ENCODE measurements around the gene IL22RA2.
"Not testable (repeated sequence)": the region's sequence is repeated elsewhere in the genome, so short reads cannot be mapped to it uniquely, and the experiment has no call there.

The IL22RA2 gene, protein sequence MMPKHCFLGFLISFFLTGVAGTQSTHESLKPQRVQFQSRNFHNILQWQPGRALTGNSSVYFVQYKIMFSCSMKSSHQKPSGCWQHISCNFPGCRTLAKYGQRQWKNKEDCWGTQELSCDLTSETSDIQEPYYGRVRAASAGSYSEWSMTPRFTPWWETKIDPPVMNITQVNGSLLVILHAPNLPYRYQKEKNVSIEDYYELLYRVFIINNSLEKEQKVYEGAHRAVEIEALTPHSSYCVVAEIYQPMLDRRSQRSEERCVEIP

DNA sequence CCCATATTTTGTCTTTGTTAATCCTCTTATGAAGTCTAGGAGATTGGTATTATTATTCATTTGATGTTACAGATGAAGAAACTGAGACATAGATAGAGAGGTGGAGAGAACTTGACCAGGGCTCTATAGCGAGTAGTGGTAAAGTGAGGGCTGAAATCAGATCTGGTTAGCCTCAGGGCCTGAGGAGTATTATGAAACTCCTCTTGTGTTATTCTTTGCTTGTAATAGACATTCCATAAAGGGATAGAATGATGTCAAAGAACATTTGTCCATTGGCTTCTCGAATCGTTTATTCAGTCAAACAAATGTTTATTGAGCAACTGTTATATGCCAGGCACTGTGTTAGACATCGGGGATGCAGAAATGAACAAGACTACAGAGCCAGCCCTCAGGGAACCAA lies at the start of gene IL22RA2:
IL22RA2 (minus strand) TSS at position 144 of the 400 bp plus-strand sequence. CDS start 11,895 bp downstream, outside the sequence.
- DNase-seq (ENCODE audit: low spot score), result no peak

DNA sequence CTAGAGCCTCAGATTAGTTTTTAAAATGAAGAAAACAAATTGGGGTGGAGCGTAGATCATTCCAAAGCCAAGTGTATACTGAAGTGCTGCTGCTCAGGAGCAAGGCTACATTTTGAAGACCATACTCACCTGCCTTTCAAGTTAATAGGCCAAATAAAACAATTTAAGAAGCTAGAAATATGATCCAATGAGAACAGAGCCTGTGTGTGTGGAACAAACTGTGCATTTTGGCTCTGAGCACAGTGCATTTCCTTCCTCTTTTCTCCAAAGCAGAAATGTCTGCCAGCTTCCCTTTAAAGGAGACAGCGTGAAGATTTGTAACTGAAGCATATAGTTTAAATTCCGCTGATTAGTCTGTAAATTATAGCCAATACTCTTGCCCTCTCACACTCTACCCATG lies 48.9 kb upstream of the IL22RA2 start:
- no peak for DNase-seq (ENCODE audit: low spot score)

- no peak for DNase-seq (ENCODE audit: low spot score)
These were observed 46.3 kb upstream of the IL22RA2 start for GRCh38 chr6:137219664-137220252.

GRCh38 chr6:137218917-137219663 lies 45.6 kb upstream of the IL22RA2 start, which contains the start of gene IFNGR1:
IFNGR1 (minus strand) TSS chr6:137219385; CDS start chr6:137219327, 58 bp downstream.
- DNase-seq (ENCODE audit: low spot score), result peak; percentile 98

GRCh38 chr6:137218473-137218916 lies 45.1 kb upstream of the IL22RA2 start:
- DNase-seq (ENCODE audit: low spot score), result no peak

DNA sequence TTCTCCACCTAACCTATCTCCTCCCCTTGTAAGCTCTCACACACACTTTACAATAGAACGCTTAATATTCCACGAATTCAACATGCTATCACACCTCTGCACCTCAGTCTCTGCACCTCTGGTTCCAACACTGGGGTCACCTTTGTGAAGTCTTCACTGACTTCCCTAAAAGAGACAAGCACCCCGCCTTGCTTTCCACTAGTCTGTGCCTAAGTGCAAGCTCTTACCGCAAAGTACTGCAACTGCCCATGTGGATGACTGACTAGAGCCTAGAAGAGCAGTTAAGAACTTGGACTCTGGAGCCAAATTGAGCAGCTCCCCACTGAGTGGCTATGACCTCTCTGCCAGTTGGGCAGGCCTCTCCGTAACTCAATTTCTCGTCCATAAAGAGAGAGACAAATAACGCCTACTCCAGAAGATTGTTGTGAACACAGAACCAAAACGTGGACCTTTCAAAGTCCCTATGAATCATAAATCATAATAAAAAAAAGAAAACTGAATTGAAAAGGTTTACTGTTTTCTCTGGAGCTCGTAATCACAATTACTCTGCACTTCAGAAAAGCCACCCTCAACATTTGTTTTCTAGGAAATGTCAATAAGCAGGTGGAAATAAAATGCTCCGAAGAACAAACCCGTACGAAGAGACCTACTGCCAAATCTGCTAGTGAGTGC lies 44.5 kb upstream of the IL22RA2 start:
- no peak for DNase-seq (ENCODE audit: low spot score)

DNA sequence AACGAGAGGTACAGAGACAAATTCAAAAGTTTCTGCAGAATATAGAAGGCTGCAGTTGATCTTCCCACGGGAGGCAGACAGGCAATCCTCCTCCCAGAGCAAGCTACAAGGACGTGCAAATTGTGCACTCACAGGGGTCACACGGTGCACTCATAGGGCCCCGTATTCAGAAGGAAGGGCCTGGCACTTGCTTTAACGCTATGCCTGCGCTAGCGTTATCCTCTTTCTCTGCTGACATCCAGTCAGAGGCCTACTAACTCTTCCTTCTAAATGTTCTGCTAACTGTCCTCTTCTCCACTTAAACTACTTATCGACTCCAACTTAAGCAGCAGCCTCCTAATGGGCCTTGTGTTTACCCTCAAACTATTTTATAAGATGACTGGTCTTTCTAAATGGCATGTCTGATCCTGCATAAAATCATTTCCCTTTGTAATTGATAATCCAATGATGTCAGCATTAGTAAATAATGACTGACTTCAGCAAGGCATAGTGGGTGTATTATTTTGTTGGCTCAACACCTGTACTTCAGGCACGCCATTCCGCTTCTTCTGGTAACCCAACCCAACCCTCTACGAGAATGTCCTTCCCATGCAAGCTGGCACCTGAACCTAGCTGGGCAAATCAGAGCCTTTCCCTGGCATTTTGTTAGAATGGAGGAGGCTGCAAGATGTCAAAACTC lies 43.6 kb upstream of the IL22RA2 start:
- no peak for DNase-seq (ENCODE audit: low spot score)

DNA sequence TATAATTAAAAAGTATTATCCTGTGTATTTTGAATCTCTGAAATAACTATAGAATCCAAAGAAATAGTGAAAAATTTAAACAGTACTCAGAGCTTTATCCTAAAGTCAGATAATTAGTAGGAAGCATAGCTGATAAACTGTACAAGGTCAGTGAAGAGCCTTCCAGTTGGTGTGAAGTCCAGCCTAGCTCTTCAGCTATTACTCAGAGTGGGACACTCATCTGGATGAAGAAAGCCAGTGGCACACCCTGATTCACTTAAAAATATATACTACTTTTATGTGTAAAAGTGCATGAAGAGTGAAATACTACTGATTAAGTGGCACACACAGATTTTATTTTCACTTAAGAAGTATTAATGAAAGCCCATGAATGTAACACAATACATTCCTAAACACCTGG lies 42.7 kb upstream of the IL22RA2 start:
- no peak for DNase-seq (ENCODE audit: low spot score)

DNA sequence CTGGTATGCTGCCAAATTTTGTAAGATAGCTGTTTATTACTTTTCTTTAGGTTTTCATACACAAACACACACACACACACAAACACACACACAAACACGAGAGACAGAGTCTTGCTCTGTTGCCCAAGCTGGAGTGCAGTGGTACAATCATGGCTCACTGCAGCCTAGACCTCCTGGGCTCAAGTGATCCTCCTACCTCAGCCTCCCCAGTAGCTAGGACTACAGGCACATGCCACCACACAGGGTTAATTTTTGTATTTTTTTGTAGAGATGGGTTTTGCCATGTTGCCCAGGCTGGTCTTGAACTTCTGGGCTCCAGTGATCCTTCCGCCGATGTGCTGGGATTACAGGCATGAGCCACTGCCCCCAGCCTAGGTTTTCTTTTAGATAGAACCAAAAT lies 42.2 kb upstream of the IL22RA2 start:
- DNase-seq (ENCODE audit: low spot score), result not testable (repeated sequence)

- no peak for DNase-seq (ENCODE audit: low spot score)
These were observed 41.5 kb upstream of the IL22RA2 start for GRCh38 chr6:137214931-137215330.

DNA sequence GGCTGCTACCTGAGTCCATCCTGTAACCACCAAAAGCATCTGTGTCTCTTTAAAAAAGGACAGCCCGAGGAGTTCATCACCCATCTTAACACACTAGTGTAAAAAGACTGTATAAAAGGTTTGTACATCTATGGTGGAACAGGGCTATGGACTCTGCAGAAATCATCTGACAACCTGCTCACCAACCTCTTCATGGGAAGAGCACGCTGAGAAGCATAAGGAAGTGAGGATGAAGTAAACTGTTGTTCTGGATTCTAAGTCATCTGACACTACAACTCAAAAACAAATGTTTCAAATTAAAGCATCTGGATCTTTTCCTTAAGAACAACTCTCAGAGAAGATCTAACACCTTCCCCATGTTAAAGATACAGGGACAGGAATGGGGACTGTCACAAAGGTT lies 40.4 kb upstream of the IL22RA2 start:
- no peak for DNase-seq (ENCODE audit: low spot score)

- DNase-seq (ENCODE audit: low spot score), result no peak
These were observed 39.9 kb upstream of the IL22RA2 start for GRCh38 chr6:137213331-137213740.

GRCh38 chr6:137211910-137212309 lies 38.5 kb upstream of the IL22RA2 start:
- DNase-seq (ENCODE audit: low spot score), result no peak

- no peak for DNase-seq (ENCODE audit: low spot score)
These were observed 37.5 kb upstream of the IL22RA2 start for GRCh38 chr6:137210903-137211302.

DNA sequence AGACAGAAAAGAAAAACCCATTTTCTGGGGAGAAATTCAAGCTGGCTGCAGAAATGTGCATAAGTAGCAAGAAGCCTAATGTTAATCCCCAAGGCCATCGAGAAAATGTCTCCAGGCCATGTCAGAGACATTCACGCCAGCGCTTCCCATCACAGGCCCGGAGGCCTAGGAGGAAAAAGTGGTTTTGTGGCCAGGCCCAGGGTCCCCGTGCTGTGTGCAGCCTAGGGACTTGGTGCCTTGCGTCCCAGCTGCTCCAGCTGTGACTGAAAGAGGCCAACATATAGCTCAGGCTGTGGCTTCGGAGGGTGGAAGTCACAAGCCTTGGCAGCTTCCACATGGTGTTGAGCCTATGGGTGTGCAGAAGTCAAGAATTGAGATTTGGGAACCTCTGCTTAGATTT lies 34.8 kb upstream of the IL22RA2 start:
- DNase-seq (ENCODE audit: low spot score), result no peak

GRCh38 chr6:137207457-137207856 lies 34.0 kb upstream of the IL22RA2 start:
- not testable (repeated sequence) for DNase-seq (ENCODE audit: low spot score)

- no peak for DNase-seq (ENCODE audit: low spot score)
These were observed 33.1 kb upstream of the IL22RA2 start for GRCh38 chr6:137206577-137206976.

GRCh38 chr6:137203256-137203655 lies 29.8 kb upstream of the IL22RA2 start:
- DNase-seq (ENCODE audit: low spot score), result no peak

DNA sequence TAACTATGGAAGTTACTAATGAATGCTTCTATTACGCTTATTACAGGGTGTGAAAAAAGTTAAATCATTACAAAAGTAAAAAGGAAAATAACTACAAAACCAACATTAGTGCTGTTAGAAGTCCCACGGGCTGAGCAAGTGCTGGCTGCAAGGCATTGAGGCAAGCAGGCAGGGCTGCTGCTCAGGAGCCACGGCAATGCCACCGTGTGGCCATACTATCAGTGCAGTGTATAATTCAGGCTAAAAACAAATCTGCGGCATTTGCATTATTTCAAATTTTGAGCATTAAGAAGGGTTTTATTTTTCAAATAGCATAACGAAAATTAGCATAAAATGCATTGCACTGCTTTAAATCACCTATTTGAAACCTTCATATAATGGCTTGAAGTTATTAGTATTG lies 28.6 kb upstream of the IL22RA2 start:
- no peak for DNase-seq (ENCODE audit: low spot score)

DNA sequence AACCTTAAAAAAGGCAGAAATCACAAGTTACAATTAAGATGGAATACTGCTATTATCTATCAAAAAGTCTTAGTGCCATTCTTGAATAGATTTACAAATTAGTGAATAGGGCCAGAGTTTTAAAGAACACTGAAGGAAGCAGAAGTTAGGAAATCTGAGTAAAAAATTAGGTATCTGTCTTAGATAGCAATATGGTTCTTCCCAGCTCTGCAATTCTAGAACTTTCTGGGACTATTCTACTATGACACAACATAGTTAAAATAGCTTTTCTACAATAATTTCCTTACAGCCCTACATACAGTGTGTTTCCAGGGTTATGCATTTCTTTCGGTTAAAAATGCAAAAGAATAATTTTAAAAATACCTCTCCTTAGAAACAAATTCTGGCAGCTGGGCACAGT lies 27.6 kb upstream of the IL22RA2 start:
- DNase-seq (ENCODE audit: low spot score), result no peak

DNA sequence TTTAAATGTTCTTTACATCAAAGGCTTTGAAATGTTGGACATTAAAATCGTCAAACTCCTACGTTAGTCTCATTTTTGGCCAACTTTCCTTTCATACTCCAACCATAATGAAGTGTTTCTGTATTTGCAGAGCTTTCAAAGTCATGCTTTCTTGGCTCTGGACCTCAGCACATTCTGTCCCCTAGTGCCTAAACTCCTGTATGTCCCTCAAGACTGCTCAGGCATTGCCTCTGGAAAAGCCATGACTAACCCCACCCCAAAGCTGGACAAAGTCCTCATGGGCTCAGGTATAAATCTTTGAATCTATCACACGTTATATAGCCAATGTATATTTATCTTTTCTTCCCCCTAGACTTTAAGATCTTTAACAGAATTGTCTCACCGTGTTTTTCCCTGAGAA lies 26.8 kb upstream of the IL22RA2 start:
- DNase-seq (ENCODE audit: low spot score), result no peak

All from left forelimb (tissue), 1 donor.